Endothelial cell of umbilical vein (primary cell): Measurements from ENCODE around the gene CCDC34.

ENCODE experiments used
- EZH2 ChIP-seq: IDR thresholded peaks from 2 replicates; pipeline ENCODE4 v1.6.1; 2012; ENCODE audit warnings: borderline replicate concordance, low read depth, mild to moderate bottlenecking, moderate library complexity, low read length, inconsistent platforms; ENCODE audit not compliant: severe bottlenecking
- FOS ChIP-seq: IDR thresholded peaks from 2 replicates; pipeline ENCODE4 v1.6.1; 2011; ENCODE audit warnings: mild to moderate bottlenecking, low read length, moderate library complexity, borderline replicate concordance; ENCODE audit not compliant: insufficient read depth
- GATA2 ChIP-seq: IDR thresholded peaks from 2 replicates; pipeline ENCODE4 v1.7.0; 2011; ENCODE audit warnings: low read depth, mild to moderate bottlenecking, moderate library complexity, mixed read lengths, low read length; ENCODE audit not compliant: insufficient read length, insufficient read depth
- JUN ChIP-seq: IDR thresholded peaks from 2 replicates; pipeline ENCODE4 v1.6.1; 2011; ENCODE audit warnings: borderline replicate concordance, low read depth; ENCODE audit not compliant: insufficient read length, insufficient read depth
- MAX ChIP-seq: IDR thresholded peaks from 2 replicates; pipeline ENCODE4 v1.6.1; 2011; ENCODE audit not compliant: insufficient read depth, insufficient read length
- MYC ChIP-seq: IDR thresholded peaks from one replicate; pipeline ENCODE4 v1.6.1; 2011; ENCODE audit warnings: mild to moderate bottlenecking, low read depth, low read length
- POLR2A ChIP-seq: IDR thresholded peaks from 2 replicates; pipeline ENCODE4 v1.6.1; 2012; ENCODE audit warnings: low read depth, mild to moderate bottlenecking, control low read depth, low read length
- POLR2AphosphoS5 ChIP-seq: IDR thresholded peaks from 2 replicates; pipeline ENCODE4 v1.6.1; 2012; ENCODE audit warnings: low read depth, mild to moderate bottlenecking, control low read depth, low read length, moderate library complexity; ENCODE audit not compliant: insufficient read depth
- TF ChIP-seq, protein P1 (sequence below), 2 donors: IDR thresholded peaks; 1 replicate in 1 of 2; 2 replicates in 1 of 2; pipeline ENCODE4 v1.5.1; 2011; ENCODE audit warnings: low read length in 2 of 2, mild to moderate bottlenecking in 2 of 2, moderate library complexity in 2 of 2, control low read depth in 1 of 2, inconsistent platforms in 1 of 2, low read depth in 1 of 2; ENCODE audit not compliant: insufficient read depth in 1 of 2; ENCODE audit errors: extremely low read depth in 1 of 2

DNA sequence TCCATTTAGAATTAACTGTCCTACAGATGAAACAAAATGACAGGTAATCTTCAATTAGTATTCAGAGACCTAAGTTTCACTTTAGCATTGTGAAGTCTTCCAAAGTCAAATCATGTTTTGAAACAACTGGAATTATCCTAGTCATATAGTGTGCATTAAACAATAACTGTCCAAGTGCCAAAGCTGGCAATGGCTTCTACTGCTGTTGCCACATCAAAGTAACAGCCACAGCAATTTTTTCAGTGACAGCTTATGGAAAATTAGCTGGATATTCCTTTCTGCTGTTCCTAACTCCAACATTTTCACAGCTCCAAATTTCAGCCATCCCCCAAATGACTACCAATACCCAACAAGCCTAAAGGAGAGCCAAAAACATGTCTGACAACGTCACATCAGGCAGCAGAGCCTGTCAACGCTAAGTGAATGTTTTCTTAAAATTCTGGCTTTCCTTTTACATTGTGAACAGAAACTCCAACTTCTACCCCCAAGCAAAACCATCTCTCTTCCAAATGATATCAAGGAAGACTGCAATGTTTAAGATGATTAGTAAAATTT is 45.3 kb upstream of the CCDC34 start:
- TF ChIP-seq, protein P1, sequence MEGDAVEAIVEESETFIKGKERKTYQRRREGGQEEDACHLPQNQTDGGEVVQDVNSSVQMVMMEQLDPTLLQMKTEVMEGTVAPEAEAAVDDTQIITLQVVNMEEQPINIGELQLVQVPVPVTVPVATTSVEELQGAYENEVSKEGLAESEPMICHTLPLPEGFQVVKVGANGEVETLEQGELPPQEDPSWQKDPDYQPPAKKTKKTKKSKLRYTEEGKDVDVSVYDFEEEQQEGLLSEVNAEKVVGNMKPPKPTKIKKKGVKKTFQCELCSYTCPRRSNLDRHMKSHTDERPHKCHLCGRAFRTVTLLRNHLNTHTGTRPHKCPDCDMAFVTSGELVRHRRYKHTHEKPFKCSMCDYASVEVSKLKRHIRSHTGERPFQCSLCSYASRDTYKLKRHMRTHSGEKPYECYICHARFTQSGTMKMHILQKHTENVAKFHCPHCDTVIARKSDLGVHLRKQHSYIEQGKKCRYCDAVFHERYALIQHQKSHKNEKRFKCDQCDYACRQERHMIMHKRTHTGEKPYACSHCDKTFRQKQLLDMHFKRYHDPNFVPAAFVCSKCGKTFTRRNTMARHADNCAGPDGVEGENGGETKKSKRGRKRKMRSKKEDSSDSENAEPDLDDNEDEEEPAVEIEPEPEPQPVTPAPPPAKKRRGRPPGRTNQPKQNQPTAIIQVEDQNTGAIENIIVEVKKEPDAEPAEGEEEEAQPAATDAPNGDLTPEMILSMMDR (IDR thresholded peaks at IDR 0.05; ENCODE audit: extremely low read depth in 1 of 2, insufficient read depth in 1 of 2, low read depth in 1 of 2, low read length in 2 of 2) = no peak
- TF ChIP-seq POLR2A = no peak
- no peak for TF ChIP-seq EZH2
- TF ChIP-seq JUN = no peak
- TF ChIP-seq MYC = no peak
- no peak for TF ChIP-seq POLR2AphosphoS5
- no peak for TF ChIP-seq MAX
- no peak for TF ChIP-seq GATA2
- TF ChIP-seq FOS = no peak
